Stomach (tissue), 9 donors: Measurements from ENCODE around the gene BCL2. TPM values are rescaled to one million over a fixed set of nuclear protein-coding genes. Genes with fewer than 3 reads are reported as not detected.

Source experiments
- DNase-seq, 2 donors: peaks; one replicate each; pipeline versions ENCODE4 v3.0.0 to v3.0.0-alpha.2; 2013 to 2019
- H3K27ac ChIP-seq, 5 donors: fragments of 200-600 bp in 4 of 5; sonication (generic) in 4 of 5; one replicate each; pipeline ENCODE4 v1.5.1; 2013 to 2019; ENCODE audit warnings: mild to moderate bottlenecking in 1 of 5, moderate library complexity in 1 of 5
- H3K27me3 ChIP-seq, 3 donors: fragments of 200-600 bp; sonication (generic); one replicate each; pipeline ENCODE4 v1.5.1; 2017 to 2019; ENCODE audit warnings: mixed run types in 1 of 3
- H3K36me3 ChIP-seq, 4 donors: fragments of 200-600 bp; sonication (generic); 1 replicate in 3 of 4; 2 replicates in 1 of 4; pipeline ENCODE4 v1.5.1; 2016 to 2019
- H3K4me1 ChIP-seq, 4 donors: fragments of 200-600 bp; sonication (generic); one replicate each; pipeline ENCODE4 v1.5.1; 2016 to 2019
- H3K4me3 ChIP-seq, 4 donors: fragments of 200-600 bp; sonication (generic) in 3 of 4; one replicate each; pipeline ENCODE4 v1.5.1; 2016 to 2019; ENCODE audit warnings: mild to moderate bottlenecking in 1 of 4
- H3K9me3 ChIP-seq, 4 donors: fragments of 200-600 bp; sonication (generic); one replicate each; pipeline ENCODE4 v1.5.1; 2016 to 2019
- EP300 ChIP-seq: sonication (generic); formaldehyde crosslinking; IDR thresholded peaks from one replicate; pipeline ENCODE4 v1.6.1; 2017; ENCODE audit warnings: antibody characterized with exemption
- POLR2A ChIP-seq, 4 donors: fragments of 450-650 bp; IDR thresholded peaks; one replicate each; pipeline ENCODE4 v1.6.1; 2016; ENCODE audit warnings: antibody characterized with exemption in 4 of 4, control low read depth in 2 of 4, mild to moderate bottlenecking in 1 of 4, moderate library complexity in 1 of 4
- POLR2AphosphoS5 ChIP-seq, 3 donors: sonication (generic); formaldehyde crosslinking; IDR thresholded peaks; one replicate each; pipeline ENCODE4 v1.6.1; 2016; ENCODE audit warnings: antibody characterized with exemption in 3 of 3
- WGBS, 5 donors: extraction: QIAGEN DNeasy Blood & Tissue Kit in 3 of 5; methylation state at CpG; one replicate each; pipeline versions ENCODE4 v1.1.5 to v1.1.7; 2013 to 2018; 5-methylcytosine and 5-hydroxymethylcytosine counted together
- intact Hi-C: fragments of 100-400 bp; cut with DNase I; formaldehyde crosslinking; loops from one replicate; pipeline ENCODE4 v1.15.1; 2023; ENCODE audit warnings: low total_unique reads
- polyA plus RNA-seq, 3 donors: library from polyadenylated mRNA; stranded (reverse); fragments of 200-250 nt; gene quantifications; one replicate each; pipeline ENCODE4 v1.2.3, GENCODE V29; 2013
- total RNA-seq, 5 donors: library from RNA; depleted of rRNA; stranded (reverse); fragments of >200 nt; gene quantifications; one replicate each; pipeline versions ENCODE4 v1.1.0 to v1.2.3, GENCODE V29; 2014 to 2016
- TF ChIP-seq, protein P1 (sequence below), 7 experiments: fragments of 450-650 bp in 4 of 7; fragments of 200-600 bp in 3 of 7; sonication (generic) in 3 of 7; IDR thresholded peaks; one replicate each; pipeline ENCODE4 v1.5.1; 2016 to 2019; ENCODE audit warnings: antibody characterized with exemption in 7 of 7, control low read depth in 2 of 7, mild to moderate bottlenecking in 1 of 7
- donor health status: healthy with polysubstance abuse.
- donor health status: Bipolar disorder and iron deficiency.
- donor health status: healthy.

Gene BCL2
- total and polyA plus RNA-seq, 8 donors = 1.5 to 53.9 (median 6.0) TPM

DNA sequence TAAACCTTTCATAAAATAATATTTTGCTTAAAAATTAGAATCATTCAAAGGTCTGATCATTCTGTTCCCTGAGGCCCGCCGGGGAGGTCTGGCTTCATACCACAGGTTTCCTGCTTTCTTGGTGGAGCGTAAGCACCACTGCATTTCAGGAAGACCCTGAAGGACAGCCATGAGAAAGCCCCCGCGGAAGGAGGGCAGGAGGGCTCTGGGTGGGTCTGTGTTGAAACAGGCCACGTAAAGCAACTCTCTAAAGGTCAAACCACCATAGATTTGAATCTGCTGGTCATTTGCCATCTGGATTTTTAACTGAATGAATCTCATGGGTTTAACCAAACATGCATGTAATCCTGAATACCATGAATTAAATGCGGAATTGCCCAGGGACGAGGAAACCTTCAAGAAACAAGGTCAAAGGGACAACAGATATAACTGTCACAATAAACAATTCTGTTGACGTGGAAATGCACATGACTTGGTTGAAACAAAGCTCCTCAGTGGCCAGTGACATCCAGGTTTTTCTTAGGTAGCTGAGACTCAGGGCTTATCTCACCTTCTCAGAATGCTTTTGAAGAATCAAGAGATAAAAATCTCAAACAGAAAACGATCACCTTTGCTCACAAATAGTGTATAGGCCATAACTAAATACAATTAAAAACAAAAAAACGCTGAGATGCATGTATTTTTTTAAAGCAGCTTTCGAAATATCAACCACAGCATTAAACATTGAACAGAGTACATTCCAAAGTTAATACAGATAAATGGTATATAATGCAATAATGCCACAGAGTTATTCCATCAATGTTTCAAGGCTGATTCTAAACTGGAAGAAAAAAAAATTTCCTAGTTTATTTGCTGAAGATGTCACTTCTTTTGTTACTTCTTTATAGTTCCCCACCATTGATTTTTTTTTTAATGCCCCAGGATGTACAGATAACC lies 193.2 kb downstream of the BCL2 start:
- H3K27me3 ChIP-seq = no peaks in the 10 kb centered on the region
- no peak for DNase-seq
- H3K27ac ChIP-seq = no peak overlapping the region
- intact Hi-C loops = loop anchor here (5.0 kb wide), 1 partner anchor 201 kb away; no protein-coding TSS in a partner anchor
- 68 to 73% (median 70%) methylated on average over 12 of the region's 12 CpGs for WGBS, 5 donors
- TF ChIP-seq, protein P1, sequence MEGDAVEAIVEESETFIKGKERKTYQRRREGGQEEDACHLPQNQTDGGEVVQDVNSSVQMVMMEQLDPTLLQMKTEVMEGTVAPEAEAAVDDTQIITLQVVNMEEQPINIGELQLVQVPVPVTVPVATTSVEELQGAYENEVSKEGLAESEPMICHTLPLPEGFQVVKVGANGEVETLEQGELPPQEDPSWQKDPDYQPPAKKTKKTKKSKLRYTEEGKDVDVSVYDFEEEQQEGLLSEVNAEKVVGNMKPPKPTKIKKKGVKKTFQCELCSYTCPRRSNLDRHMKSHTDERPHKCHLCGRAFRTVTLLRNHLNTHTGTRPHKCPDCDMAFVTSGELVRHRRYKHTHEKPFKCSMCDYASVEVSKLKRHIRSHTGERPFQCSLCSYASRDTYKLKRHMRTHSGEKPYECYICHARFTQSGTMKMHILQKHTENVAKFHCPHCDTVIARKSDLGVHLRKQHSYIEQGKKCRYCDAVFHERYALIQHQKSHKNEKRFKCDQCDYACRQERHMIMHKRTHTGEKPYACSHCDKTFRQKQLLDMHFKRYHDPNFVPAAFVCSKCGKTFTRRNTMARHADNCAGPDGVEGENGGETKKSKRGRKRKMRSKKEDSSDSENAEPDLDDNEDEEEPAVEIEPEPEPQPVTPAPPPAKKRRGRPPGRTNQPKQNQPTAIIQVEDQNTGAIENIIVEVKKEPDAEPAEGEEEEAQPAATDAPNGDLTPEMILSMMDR (IDR thresholded peaks at IDR 0.05) = no peak
- TF ChIP-seq EP300 (no peak), POLR2A (IDR thresholded peaks at IDR 0.05) (no peak), POLR2AphosphoS5 (IDR thresholded peaks at IDR 0.05) (no peak)
- peaks cover 4 to 15% (median 9%) of the 10 kb centered on the region in 4 donors for H3K4me1 ChIP-seq
- no peak overlapping the region for H3K4me3 ChIP-seq
- peaks cover 0 to 16% (median 8%) of the 10 kb centered on the region in 4 donors for H3K36me3 ChIP-seq
- H3K9me3 ChIP-seq = no peaks in the 10 kb centered on the region

DNA sequence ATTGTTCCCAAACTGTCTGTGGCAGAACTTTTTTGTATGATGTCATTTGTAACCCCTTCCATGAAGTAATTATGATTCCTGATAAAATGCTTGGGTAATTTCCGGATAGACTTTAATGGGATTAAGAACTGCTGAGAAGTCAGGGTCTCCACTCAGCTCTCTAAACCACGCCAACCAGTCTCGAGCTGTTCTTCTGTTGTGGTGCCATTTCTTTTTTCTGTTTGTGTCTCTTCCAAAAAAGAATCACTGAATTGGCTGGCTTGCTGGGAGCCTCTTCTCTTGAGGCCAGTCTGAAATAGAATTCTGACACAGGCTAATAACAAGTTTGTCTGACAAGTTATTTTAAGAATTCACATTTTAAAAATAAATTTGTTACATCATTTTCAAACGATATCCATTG lies 198.9 kb downstream of the BCL2 start:
- TF ChIP-seq, protein P1 (IDR thresholded peaks at IDR 0.05) = no peak
- TF ChIP-seq POLR2A (IDR thresholded peaks at IDR 0.05) (no peak), EP300 (no peak), POLR2AphosphoS5 (IDR thresholded peaks at IDR 0.05) (no peak)
- no peak overlapping the region for H3K4me3 ChIP-seq
- no peak overlapping the region for H3K27ac ChIP-seq
- H3K4me1 ChIP-seq = peaks cover 0 to 12% (median 6%) of the 10 kb centered on the region in 4 donors
- peak in 1 of 2 donors; percentile 41 for DNase-seq
- H3K36me3 ChIP-seq = no peaks in the 10 kb centered on the region
- intact Hi-C loops = no loop called here
- no peaks in the 10 kb centered on the region for H3K9me3 ChIP-seq
- 70 to 82% (median 77%) methylated on average over 4 of the region's 4 CpGs for WGBS, 5 donors
- H3K27me3 ChIP-seq = no peaks in the 10 kb centered on the region

DNA sequence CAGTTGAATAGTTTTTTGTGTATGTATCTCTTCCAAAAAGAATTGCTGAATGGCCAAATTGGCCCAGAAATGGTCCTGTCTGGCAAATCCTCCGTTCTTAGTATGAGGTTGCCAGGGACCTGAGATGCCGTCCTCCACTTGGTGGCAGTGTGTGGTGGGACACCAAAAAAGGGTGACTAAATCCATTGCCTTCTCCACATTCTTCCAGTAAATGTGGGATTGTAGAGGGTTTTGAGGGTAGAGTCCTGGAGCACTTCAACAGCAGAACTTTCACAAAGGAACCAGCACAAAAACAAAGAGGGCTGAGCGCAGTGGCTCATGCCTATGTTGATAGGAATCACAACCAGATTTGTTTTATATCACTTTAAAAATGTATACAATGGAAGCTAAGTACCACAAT lies 199.9 kb downstream of the BCL2 start:
- H3K4me1 ChIP-seq = peaks cover 0 to 4% (median 0%) of the 10 kb centered on the region in 4 donors
- H3K4me3 ChIP-seq = no peak overlapping the region
- intact Hi-C loops = no loop called here
- TF ChIP-seq EP300 (no peak), POLR2A (IDR thresholded peaks at IDR 0.05) (no peak), POLR2AphosphoS5 (IDR thresholded peaks at IDR 0.05) (no peak)
- TF ChIP-seq, protein P1 (IDR thresholded peaks at IDR 0.05) = peak in 3 of 7 experiments; percentile 10 to 35 (median 23)
- no peaks in the 10 kb centered on the region for H3K36me3 ChIP-seq
- H3K27me3 ChIP-seq = no peaks in the 10 kb centered on the region
- peak in 1 of 2 donors; percentile 63 for DNase-seq
- H3K27ac ChIP-seq = no peak overlapping the region
- WGBS, 5 donors = 21 to 34% (median 22%) methylated on average over 3 of the region's 3 CpGs
- H3K9me3 ChIP-seq = no peaks in the 10 kb centered on the region

DNA sequence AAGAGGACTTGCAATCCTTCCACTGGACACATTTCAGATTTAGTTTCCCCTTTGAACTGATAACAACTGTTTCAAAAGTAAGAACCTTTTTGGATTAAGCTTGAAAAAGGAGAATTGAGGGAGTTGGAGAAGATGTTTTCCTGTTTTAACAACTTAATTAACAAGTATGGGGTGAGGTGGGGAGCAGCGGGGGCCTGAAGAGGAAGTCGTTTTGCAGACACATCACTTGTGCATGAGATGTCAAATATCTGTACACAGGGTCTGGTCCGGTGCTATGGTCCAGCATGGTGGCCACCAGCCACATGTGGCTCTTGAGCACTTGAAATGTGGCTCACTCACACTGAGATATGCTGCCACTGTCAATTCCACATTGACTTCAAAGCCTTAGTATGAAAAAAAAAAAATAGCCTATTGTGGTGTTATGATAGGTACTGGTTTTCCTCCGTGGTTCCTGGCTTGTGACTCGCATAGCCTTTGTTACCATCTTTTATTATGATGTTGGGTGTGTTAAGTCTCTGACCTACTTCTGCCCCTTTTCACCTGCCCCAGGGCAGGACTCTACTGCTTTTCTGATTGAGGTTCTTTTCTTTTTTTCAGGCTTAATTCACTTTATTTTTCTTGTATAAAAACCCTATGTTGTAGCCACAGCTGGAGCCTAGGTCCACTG lies 205.5 kb downstream of the BCL2 start:
- TF ChIP-seq, protein P1 (IDR thresholded peaks at IDR 0.05) = no peak
- TF ChIP-seq POLR2A (IDR thresholded peaks at IDR 0.05) (no peak), EP300 (no peak), POLR2AphosphoS5 (IDR thresholded peaks at IDR 0.05) (no peak)
- 70 to 76% (median 73%) methylated on average over 5 of the region's 5 CpGs for WGBS, 5 donors
- no peak for DNase-seq
- intact Hi-C loops = no loop called here
- Histone ChIP-seq H3K9me3 (no peaks in the 10 kb centered on the region), H3K36me3 (no peaks in the 10 kb centered on the region), H3K4me1 (peaks cover 0 to 16% (median 7%) of the 10 kb centered on the region in 4 donors), H3K4me3 (no peak overlapping the region), H3K27me3 (no peaks in the 10 kb centered on the region), H3K27ac (no peak overlapping the region)
